DMS153 (cell line): ENCODE results near the gene OTOP2.
"Not testable (repeated sequence)": the region's sequence is repeated elsewhere in the genome, so short reads cannot be mapped to it uniquely, and the experiment has no call there.

Source experiments
- DNase-seq: peaks from one replicate; lab custom pipeline; 2025; lab: John Stamatoyannopoulos, UW

Gene OTOP2

DNA sequence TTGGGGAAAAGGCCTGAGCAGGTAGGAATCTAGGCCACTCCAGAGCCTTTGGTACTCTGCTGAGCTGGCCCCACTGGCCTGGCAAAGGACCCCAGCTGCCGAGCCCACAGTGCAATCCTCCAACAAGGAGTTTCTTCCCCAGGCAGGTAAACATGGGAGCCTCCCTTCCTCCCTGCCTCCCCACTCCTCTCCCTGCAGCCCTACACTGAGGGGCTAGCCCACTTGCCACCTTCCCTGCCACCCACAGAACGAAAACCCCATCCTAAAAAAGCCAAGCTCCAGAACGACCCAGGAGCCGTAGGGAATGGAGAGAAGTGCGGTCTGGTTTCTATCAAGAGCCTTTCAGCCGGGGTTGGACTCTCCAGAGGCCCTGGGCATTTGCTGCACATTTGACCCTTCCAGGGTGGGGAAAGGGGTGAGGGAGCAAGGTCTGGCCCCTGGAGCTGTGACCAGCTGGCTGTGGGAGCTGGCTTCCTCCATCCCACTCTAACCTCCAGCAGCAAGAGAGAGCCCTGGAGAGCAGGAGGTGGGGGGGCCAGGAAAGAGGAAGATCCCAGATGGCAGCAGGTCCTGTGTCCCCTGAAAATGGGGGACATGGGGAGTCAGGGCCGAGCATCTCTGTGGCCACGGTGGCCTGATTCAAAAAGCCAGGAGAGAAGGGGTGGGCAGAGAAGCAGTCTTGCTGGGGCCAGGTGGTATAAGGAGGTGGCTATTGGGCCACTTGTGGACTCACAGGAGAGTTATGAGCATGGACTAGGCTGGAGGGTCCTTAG is 47.2 kb downstream of the OTOP2 start:
- no peak for DNase-seq

DNA sequence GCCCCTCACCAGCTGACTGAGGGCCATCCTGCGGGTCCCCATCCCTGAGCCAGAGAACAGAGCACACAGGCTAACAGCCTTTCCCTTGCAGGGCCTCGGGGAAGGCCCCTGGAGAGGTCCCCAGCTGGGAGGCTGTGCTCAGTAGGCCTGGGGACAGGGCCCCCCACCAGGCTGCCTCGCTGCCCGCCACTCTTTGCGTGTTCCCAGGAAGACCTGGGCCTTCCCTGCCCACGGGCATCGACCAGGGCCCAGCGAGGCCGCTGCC is 47.7 kb downstream of the OTOP2 start:
- DNase-seq: no peak

DNA sequence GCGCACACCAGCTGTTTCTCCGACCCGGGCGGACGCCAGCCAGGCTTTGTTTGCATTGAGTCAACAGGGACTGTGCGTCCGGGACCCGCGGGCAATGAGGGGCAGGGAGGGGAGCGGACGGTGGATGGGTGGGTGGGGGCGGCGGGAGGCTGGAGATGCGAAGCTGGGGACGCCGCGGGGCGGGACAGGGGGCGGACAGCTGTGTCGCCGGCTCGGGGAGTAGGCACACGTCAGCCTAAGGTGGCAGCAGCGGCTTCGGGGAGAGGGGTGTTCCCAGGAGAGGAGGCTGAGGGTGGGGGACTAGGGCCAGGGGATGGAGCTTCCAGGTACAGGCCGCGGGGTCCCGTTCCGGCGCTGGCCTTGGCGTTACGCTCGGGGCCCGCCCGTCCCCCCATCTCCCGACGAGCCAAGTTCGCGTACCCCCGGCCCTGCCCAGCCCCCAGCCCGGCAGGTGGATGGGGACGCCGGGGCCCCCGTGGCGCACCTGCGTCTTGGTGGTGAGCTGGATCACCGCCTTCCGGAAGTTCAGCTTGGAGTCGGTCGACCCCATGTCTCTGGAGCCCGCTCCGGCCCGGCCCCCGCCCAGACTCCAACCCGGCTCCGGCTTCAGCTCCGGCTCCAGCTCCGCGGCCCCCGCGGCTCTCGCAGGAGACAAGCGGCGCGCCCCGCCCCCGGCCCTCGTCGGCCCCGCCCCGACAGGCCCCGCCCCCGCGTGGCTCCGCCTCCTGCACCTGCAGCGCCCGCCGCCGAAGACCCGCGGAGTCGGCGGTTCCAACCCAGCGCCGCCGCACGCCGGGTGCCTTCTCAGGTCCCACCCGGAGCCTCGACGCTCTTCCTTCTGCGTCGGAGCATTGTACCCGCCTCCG is 48.3 kb downstream of the OTOP2 start, which contains the start of gene HID1:
Gene HID1 (minus strand): TSS at position 653 of the 866 bp plus-strand sequence. CDS start 103 bp downstream, at position 550.
- DNase-seq: peak; percentile 37

DNA sequence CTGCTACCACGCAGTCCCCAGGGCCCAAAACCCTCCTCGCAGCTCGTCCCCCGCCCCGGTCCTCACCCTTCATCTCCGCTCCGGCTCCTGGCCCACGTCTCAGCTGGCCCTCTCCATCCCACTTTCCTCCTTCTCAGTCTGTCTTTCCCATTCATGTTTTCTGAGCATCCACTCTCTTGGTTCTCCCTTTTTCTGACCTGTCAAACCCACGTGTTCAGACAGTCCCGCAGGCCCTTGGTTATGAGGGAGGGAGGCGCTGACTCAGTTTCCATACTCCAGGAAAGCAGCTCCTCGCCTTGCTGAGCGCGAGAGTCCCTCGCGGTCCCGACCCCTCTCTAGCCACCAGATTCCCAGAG is 48.9 kb downstream of the OTOP2 start:
- no peak for DNase-seq

DNA sequence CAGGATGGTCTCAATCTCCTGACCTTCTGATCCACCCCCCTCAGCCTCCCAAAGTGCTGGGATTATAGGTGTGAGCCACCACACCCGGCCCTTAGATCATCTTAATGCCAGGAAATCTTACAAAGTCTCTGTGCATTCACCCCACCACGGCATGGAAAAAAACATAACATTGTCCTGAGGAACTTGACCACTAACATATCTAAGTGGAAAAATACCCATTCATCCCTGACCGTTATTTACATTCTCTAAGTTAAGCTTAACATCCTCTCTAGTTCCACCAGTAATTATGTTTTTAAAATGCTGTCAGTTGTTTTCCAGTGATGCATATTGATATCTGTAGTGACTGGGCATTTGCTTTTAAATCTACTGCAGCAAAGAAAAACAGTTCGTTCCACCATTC is 51.9 kb downstream of the OTOP2 start:
- DNase-seq: no peak

DNA sequence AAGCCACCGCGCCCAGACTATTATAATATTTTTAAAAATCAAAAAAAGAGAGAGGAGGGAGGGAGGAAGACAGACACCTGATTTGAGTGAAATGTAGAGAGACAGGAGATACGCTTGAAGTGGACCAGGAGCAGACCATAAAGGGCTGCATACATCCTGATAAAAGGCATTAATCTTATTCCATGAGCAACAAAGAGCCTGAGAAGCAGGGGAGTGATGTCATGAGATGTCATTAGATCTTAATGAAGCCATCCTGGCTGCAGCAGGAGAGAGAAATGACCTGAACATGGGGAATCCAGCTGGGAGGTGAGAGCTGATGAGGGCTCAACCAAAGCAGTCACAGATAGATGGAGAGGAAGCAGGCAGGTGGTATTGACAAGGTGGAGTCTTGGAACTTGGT is 53.7 kb downstream of the OTOP2 start:
- DNase-seq: no peak

DNA sequence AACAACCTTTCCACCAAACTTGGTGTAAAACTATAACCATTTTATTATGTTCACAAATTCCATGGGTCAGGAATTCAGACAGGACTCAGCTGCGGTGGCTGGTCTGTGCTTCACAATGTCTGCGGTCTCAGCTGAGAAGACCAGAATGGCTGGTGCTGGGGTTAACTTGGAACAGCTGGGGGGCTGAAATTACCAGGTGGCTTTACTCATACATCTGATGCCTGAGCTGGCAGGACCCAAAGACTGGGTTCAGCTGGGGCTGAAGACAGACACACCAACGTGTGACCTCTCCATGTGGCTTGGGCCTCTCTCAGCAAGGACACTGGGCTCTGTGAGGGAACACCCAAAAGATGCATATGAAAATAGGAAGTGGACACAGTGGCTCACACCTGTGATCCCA is 54.2 kb downstream of the OTOP2 start:
- no peak for DNase-seq

DNA sequence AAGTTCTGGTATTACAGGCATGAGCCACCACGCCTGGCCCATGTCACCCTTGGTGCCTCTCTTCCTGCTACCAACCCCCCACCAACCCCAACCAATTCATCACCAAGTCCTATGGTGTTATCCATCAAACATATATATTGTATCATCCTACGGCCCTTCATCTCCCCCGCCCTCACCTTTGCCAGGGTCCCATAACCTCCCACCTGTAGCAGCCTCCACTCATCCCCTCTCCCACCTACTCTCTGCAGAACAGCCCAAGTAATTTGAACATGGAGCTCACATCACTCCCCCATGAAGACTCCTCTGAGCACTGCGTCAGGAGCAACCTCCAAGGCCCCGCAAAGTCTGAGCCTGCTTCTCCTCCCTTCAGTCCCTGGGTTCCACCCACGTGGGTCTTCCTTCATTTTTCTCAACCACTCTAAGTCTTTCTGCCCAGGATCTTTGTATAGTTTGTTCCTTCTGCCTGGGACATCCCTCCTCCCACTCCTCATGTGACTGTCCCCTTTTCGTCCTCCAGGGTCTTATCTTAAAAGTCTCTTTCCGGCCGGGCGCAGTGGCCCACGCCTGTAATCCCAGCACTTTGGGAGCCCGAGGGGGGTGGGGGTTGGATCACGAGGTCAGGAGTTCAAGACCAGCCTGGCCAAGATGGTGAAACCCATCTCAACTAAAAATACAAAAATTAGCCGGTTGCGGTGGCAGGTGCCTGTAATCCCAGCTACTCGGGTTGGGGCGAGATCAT is 55.5 kb downstream of the OTOP2 start:
- no peak for DNase-seq

DNA sequence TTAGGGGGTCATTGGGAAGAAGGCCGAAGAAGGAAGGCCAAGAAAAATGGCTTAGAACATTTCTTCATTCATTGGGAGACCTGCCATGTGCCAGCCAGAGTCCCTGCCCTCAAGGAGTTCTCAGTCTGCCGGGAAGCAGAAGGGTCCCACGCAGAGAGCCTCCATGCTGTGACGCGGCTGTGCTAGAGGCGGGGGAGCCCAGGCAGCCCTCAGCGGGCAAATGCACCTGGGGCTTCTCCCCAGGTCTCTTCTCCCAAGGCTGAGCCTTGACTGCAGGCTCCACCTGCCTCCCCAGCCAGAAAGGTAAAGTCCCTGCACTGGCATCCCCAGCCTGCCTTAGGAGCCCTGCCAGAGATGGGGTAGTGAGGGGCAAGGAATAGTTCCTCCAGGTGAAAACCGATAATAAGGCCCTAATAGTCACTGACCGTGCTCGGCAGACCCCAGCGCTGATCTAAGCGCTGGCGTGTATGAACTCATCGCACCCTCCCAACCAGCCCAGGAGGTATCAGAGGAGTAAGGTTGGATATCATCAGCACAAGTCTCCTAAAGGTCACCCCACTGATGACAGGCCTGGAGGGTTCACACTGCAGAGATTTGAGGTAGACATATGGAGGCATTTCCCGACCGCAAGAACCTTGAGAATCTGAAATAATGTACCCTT is 57.4 kb downstream of the OTOP2 start:
- DNase-seq: no peak

DNA sequence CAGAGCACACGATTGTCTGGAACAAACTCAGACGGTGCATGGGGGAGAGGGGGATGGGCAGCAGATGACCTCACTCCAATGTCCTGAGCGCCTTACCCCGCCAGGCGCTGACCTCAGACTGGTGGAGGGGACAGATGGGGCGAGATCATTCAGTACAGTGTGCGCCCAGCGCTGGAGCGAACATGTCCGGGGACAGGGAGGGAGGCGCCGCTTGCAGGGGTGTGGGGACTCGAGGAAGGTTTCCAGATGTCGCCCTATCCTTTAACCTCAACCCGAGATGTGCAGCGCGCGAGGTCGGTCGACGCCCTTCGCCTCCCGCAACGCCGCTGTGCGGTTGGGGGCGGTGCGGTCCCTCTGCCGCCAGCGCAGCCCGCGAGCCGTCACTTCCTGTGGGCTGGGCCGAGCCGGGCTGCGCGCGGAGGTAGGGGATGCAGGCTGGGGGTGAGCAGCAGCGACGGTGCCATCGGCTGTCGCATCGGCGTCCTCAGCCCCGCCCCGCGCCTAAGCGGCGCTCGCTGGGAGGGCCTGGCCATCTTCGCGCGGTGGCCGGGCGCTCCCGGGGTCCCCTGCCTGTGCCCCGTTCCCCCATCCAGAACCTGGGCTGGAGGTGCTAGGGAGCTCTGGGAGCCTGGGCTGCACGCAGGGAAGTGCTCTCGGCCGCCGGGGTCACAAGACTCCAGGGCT is 58.0 kb downstream of the OTOP2 start:
- DNase-seq: peak; percentile 45

DNA sequence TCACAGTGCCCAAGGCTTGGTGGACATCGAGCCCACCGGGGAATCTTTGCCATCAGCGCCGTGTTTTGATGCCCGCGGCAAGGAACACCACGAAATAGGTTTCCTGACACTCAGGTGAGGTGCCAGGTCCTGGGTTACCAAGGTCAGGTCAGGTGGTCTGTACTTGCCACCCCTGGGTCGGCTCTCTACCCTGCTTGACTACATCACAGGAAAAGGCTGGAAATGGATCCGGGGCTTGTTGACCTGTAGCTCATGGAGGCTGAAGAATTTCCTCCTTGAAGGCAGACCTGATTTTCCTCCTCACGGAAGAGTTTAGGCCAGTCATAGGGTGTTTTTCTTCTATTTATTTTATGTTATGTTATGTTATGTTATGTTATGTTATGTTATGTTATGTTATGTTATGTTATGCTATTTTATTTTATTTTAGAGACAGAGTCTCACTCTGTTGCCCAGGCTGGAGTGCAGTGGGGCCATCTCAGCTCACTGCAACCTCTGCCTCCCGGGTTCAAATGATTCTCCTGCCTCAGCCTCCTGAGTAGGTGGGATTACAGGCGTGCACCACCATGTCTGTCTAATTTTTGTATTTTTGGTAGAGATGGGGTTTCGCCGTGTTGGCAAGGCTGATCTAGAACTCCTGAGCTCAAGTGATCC is 58.7 kb downstream of the OTOP2 start:
- DNase-seq: not testable (repeated sequence)
